Breast epithelium (tissue), 4 donors: Measurements from ENCODE around the gene ATRNL1. TPM values are rescaled to one million over a fixed set of nuclear protein-coding genes. Genes with fewer than 3 reads are reported as not detected.

Experiments used
- DNase-seq, 2 donors: peaks; one replicate each; pipeline ENCODE4 v3.0.0-alpha.2; 2019; ENCODE audit warnings: low spot score in 2 of 2
- H3K27ac ChIP-seq, 2 donors: fragments of 200-600 bp; sonication (generic) in 1 of 2; one replicate each; pipeline ENCODE4 v1.5.1; 2016 to 2019; ENCODE audit warnings: mild to moderate bottlenecking in 1 of 2
- H3K27me3 ChIP-seq, 2 donors: fragments of 200-600 bp; sonication (generic) in 1 of 2; one replicate each; pipeline versions ENCODE4 v1.5.1 to v1.6.0; 2017 to 2019; ENCODE audit warnings: control low read depth in 1 of 2, mild to moderate bottlenecking in 1 of 2
- H3K36me3 ChIP-seq: fragments of 200-600 bp; one replicate; pipeline ENCODE4 v1.5.1; 2019
- H3K4me1 ChIP-seq, 2 donors: fragments of 200-600 bp; sonication (generic); one replicate each; pipeline ENCODE4 v1.5.1; 2016 to 2019; ENCODE audit warnings: control low read depth in 1 of 2
- H3K4me3 ChIP-seq, 3 donors: fragments of 200-600 bp; sonication (generic); 1 replicate in 2 of 3; 2 replicates in 1 of 3; pipeline ENCODE4 v1.5.1; 2016 to 2019; ENCODE audit warnings: mild to moderate bottlenecking in 3 of 3, moderate library complexity in 2 of 3
- H3K9me3 ChIP-seq, 2 donors: fragments of 200-600 bp; sonication (generic) in 1 of 2; one replicate each; pipeline ENCODE4 v1.5.1; 2016 to 2019; ENCODE audit warnings: control low read depth in 1 of 2
- CTCF ChIP-seq, 3 donors: fragments of 450-650 bp; IDR thresholded peaks; one replicate each; pipeline ENCODE4 v1.5.1; 2016 to 2017; ENCODE audit warnings: antibody characterized with exemption in 3 of 3, mild to moderate bottlenecking in 3 of 3, moderate library complexity in 3 of 3
- POLR2A ChIP-seq: fragments of 450-650 bp; IDR thresholded peaks from one replicate; pipeline ENCODE4 v1.6.1; 2016; ENCODE audit warnings: antibody characterized with exemption, mild to moderate bottlenecking, moderate library complexity
- POLR2AphosphoS5 ChIP-seq, 3 donors: sonication (generic); formaldehyde crosslinking; IDR thresholded peaks; one replicate each; pipeline ENCODE4 v1.6.1; 2017; ENCODE audit warnings: antibody characterized with exemption in 3 of 3
- intact Hi-C: fragments of 100-400 bp; cut with DNase I; formaldehyde crosslinking; loops from one replicate; pipeline ENCODE4 v1.15.1; 2023; ENCODE audit warnings: low total_unique reads
- total RNA-seq, 3 donors: library from RNA; depleted of rRNA; stranded (reverse); fragments of >200 nt; gene quantifications; one replicate each; pipeline ENCODE4 v1.1.0, GENCODE V29; 2016

ATRNL1 gene
- total RNA-seq, 3 donors from 2014 or later: 0.16 to 11.4 (median 2.9) TPM

- TF ChIP-seq POLR2A: no peak
- TF ChIP-seq POLR2AphosphoS5 (IDR thresholded peaks at IDR 0.05): no peak
- no peak for TF ChIP-seq CTCF (IDR thresholded peaks at IDR 0.05)
- H3K9me3 ChIP-seq: no peaks in the 10 kb centered on the region
- intact Hi-C loops: no loop called here
- no peaks in the 10 kb centered on the region for H3K27me3 ChIP-seq
- no peaks in the 10 kb centered on the region for H3K4me1 ChIP-seq
- H3K36me3 ChIP-seq: no peaks in the 10 kb centered on the region
- H3K4me3 ChIP-seq: no peak overlapping the region
- DNase-seq: no peak
- H3K27ac ChIP-seq: no peak overlapping the region
Observed at GRCh38 chr10:115653473-115653872, 560.3 kb downstream of the ATRNL1 start.

GRCh38 chr10:115654961-115655360 lies 561.8 kb downstream of the ATRNL1 start:
- Histone ChIP-seq H3K27me3 (no peaks in the 10 kb centered on the region), H3K36me3 (no peaks in the 10 kb centered on the region), H3K9me3 (no peaks in the 10 kb centered on the region), H3K27ac (no peak overlapping the region), H3K4me1 (no peaks in the 10 kb centered on the region), H3K4me3 (no peak overlapping the region)
- intact Hi-C loops: no loop called here
- TF ChIP-seq POLR2A: no peak
- no peak for TF ChIP-seq POLR2AphosphoS5 (IDR thresholded peaks at IDR 0.05)
- TF ChIP-seq CTCF (IDR thresholded peaks at IDR 0.05): no peak
- DNase-seq: no peak

GRCh38 chr10:115657161-115657860 lies 564.1 kb downstream of the ATRNL1 start:
- intact Hi-C loops: no loop called here
- Histone ChIP-seq H3K9me3 (no peaks in the 10 kb centered on the region), H3K27ac (no peak overlapping the region), H3K27me3 (no peaks in the 10 kb centered on the region), H3K36me3 (no peaks in the 10 kb centered on the region), H3K4me1 (no peaks in the 10 kb centered on the region), H3K4me3 (no peak overlapping the region)
- DNase-seq: no peak
- TF ChIP-seq POLR2A (no peak), CTCF (IDR thresholded peaks at IDR 0.05) (no peak), POLR2AphosphoS5 (IDR thresholded peaks at IDR 0.05) (no peak)

- Histone ChIP-seq H3K4me1 (no peaks in the 10 kb centered on the region), H3K4me3 (no peak overlapping the region), H3K27me3 (no peaks in the 10 kb centered on the region), H3K9me3 (no peaks in the 10 kb centered on the region), H3K27ac (no peak overlapping the region), H3K36me3 (no peaks in the 10 kb centered on the region)
- no peak for DNase-seq
- no peak for TF ChIP-seq CTCF (IDR thresholded peaks at IDR 0.05)
- intact Hi-C loops: no loop called here
Observed at GRCh38 chr10:115659616-115660015, 566.5 kb downstream of the ATRNL1 start.

GRCh38 chr10:115660391-115660790 lies 567.2 kb downstream of the ATRNL1 start:
- Histone ChIP-seq H3K36me3 (no peaks in the 10 kb centered on the region), H3K4me3 (no peak overlapping the region), H3K27ac (no peak overlapping the region), H3K4me1 (no peaks in the 10 kb centered on the region), H3K27me3 (no peaks in the 10 kb centered on the region), H3K9me3 (no peaks in the 10 kb centered on the region)
- intact Hi-C loops: no loop called here
- no peak for DNase-seq
- no peak for TF ChIP-seq POLR2AphosphoS5 (IDR thresholded peaks at IDR 0.05)
- TF ChIP-seq POLR2A: no peak
- no peak for TF ChIP-seq CTCF (IDR thresholded peaks at IDR 0.05)
